ENCODE results near the gene GOT1. TPM values are rescaled to one million over a fixed set of nuclear protein-coding genes. Genes with fewer than 3 reads are reported as not detected.

The GOT1 gene
- total and polyA plus RNA-seq, 10 of the 15 experiments (the other 5 are each of a cell fraction or from before 2014, with no cell fraction given), result 32.5 to 67.5 (median 50.3) TPM

GRCh38 chr10:99457813-99458212 lies 27.4 kb upstream of the GOT1 start:
- no peak overlapping the region for H3K4me2 ChIP-seq (ENCODE audit: control insufficient read depth, insufficient read depth)
- H3K27ac ChIP-seq (ENCODE audit: control insufficient read depth, insufficient read depth), result no peak overlapping the region
- ATAC-seq (no peak), FAIRE-seq (no peak), DNase-seq (ENCODE audit: low read depth, low spot score) (no peak)
- no peaks in the 10 kb centered on the region for H3K4me1 ChIP-seq (ENCODE audit: control insufficient read depth, insufficient read depth, low read length)
- no peak for TF ChIP-seq IKZF1 (conservative IDR thresholded peaks at IDR 0.05)
- TF ChIP-seq POLR2A (IDR thresholded peaks at IDR 0.05; ENCODE audit: low read depth, low read length), result no peak
- no peak for TF ChIP-seq NFXL1 (IDR thresholded peaks at IDR 0.05; ENCODE audit: borderline replicate concordance)
- no peak for TF ChIP-seq ELK1 (IDR thresholded peaks at IDR 0.05; ENCODE audit: low read depth, low read length)
- no peak for TF ChIP-seq CHD1 (IDR thresholded peaks at IDR 0.05; ENCODE audit: low read depth, low read length)
- TF ChIP-seq USF2 (IDR thresholded peaks at IDR 0.05; ENCODE audit: borderline replicate concordance, low read depth, low read length), result no peak
- no peak for TF ChIP-seq NBN (IDR thresholded peaks at IDR 0.05)
- no peak for TF ChIP-seq SMC3 (IDR thresholded peaks at IDR 0.05; ENCODE audit: borderline replicate concordance, low read length)
- TF ChIP-seq POLR2AphosphoS5 (IDR thresholded peaks at IDR 0.05; ENCODE audit: low read length), result no peak
- TF ChIP-seq RCOR1 (conservative IDR thresholded peaks at IDR 0.05; ENCODE audit: low read depth, low read length), result no peak
- TF ChIP-seq CBX3 (IDR thresholded peaks at IDR 0.05; ENCODE audit: borderline replicate concordance, low read depth), result no peak
- TF ChIP-seq YBX1 (IDR thresholded peaks at IDR 0.05), result no peak
- no peak for TF ChIP-seq TCF12 (IDR thresholded peaks at IDR 0.05; ENCODE audit: low read depth, low read length)
- RAD21 ChIA-PET (ENCODE audit: unreplicated experiment), result interaction anchor here (0.6 kb wide), 1 partner anchor 22 kb away, joined by 3 read pairs; no protein-coding TSS in a partner anchor
- SMC1A ChIA-PET (ENCODE audit: uncharacterized antibody, unreplicated experiment), result interaction anchor here (0.9 kb wide), 1 partner anchor 12 kb away, joined by 5 read pairs; no protein-coding TSS in a partner anchor
- no TSS peak for BruUV-seq (replicated peaks)
- no peaks in the 10 kb centered on the region for H3K36me3 ChIP-seq (ENCODE audit: control insufficient read depth in 2 of 2, insufficient read depth in 2 of 2, low read length in 1 of 2)
- no peak overlapping the region for H2AFZ ChIP-seq (ENCODE audit: control insufficient read depth, low read depth, low read length)
- CTCF ChIA-PET, result no interaction called here
- H3K27me3 ChIP-seq (replicated peaks in 1 of 2; ENCODE audit: control insufficient read depth in 2 of 2, insufficient read depth in 2 of 2, low read length in 1 of 2), result peaks cover 0 to 5% of the 10 kb centered on the region in 2 experiments
- no peak overlapping the region for H3K4me3 ChIP-seq
- intact Hi-C loops (cut with micrococcal nuclease; ENCODE audit: unreplicated experiment), result no loop called here
- 2% methylated on average over 2 of the region's 2 CpGs for WGBS (ENCODE audit: insufficient coverage, insufficient replicate concordance, low lambda C conversion rate, missing lambda C conversion rate)
- H4K20me1 ChIP-seq (ENCODE audit: control insufficient read depth, insufficient read depth), result no peaks in the 10 kb centered on the region
- no peak overlapping the region for H3K9ac ChIP-seq (ENCODE audit: control insufficient read depth, insufficient read depth, low read length)
- in situ Hi-C loops (cut with MboI), result no loop called here
- POLR2A ChIA-PET, result no interaction called here
- H3K9me3 ChIP-seq (replicated peaks; ENCODE audit: control insufficient read depth, insufficient read depth, low read length), result no peaks in the 10 kb centered on the region
- no peaks in the 10 kb centered on the region for H3K79me2 ChIP-seq (ENCODE audit: control insufficient read depth, insufficient read depth, low read length)

Measured in GM12878 (cell line).